HepG2 (cell line): Measurements from ENCODE around the gene VPS13C. TPM values are rescaled to one million over a fixed set of nuclear protein-coding genes. Genes with fewer than 3 reads are reported as not detected.

Experiments used
- ARID3A ChIP-seq: IDR thresholded peaks from 2 replicates; pipeline ENCODE4 v1.6.1; 2012; ENCODE audit warnings: low read depth, low read length, improper control_type of control experiment
- CSRNP2 ChIP-seq: sonication (generic); formaldehyde crosslinking; conservative IDR thresholded peaks from 2 replicates; pipeline ENCODE4 v1.8.0; 2022; ENCODE audit warnings: low read depth, missing genetic modification reagents
- MLLT10 ChIP-seq: sonication (generic); formaldehyde crosslinking; IDR thresholded peaks from 2 replicates; pipeline ENCODE4 v1.4.0; 2020; ENCODE audit warnings: missing genetic modification reagents
- MLXIP ChIP-seq: sonication (generic); formaldehyde crosslinking; IDR thresholded peaks from 2 replicates; pipeline ENCODE4 v1.9.0; 2021; ENCODE audit warnings: missing genetic modification reagents, borderline replicate concordance
- NCOA5 ChIP-seq: sonication (generic); formaldehyde crosslinking; IDR thresholded peaks from 2 replicates; pipeline ENCODE4 v1.4.0; 2020; ENCODE audit warnings: missing genetic modification reagents
- RAD51 ChIP-seq: fragments of 450-650 bp; IDR thresholded peaks from 2 replicates; pipeline ENCODE4 v1.6.1; 2016; ENCODE audit warnings: borderline replicate concordance
- RBM22 ChIP-seq: fragments of 200-400 bp; formaldehyde crosslinking; optimal IDR thresholded peaks from 2 replicates; pipeline ENCODE3; 2017; ENCODE audit warnings: mild to moderate bottlenecking, low read length, moderate library complexity
- SUZ12 ChIP-seq: fragments of 150-350 bp; IDR thresholded peaks from 2 replicates; pipeline ENCODE4 v1.6.1; 2014; ENCODE audit warnings: low read depth, low read length
- TRIM24 ChIP-seq: sonication (generic); formaldehyde crosslinking; IDR thresholded peaks from 2 replicates; pipeline ENCODE4 v1.8.0; 2022; ENCODE audit warnings: mild to moderate bottlenecking, missing genetic modification reagents
- ZC3H13 ChIP-seq: sonication (generic); formaldehyde crosslinking; IDR thresholded peaks from 2 replicates; pipeline ENCODE4 v1.8.1; 2023; ENCODE audit warnings: mild to moderate bottlenecking, missing genetic modification reagents, moderate library complexity
- ZNF205 ChIP-seq: IDR thresholded peaks from 2 replicates; pipeline ENCODE4 v1.6.1; 2018; ENCODE audit warnings: missing biosample characterization, missing genetic modification reagents
- ZNF232 ChIP-seq: sonication (generic); formaldehyde crosslinking; IDR thresholded peaks from 2 replicates; pipeline ENCODE4 v1.4.0; 2020; ENCODE audit warnings: missing genetic modification reagents, borderline replicate concordance
- ZNF329 ChIP-seq: sonication (generic); formaldehyde crosslinking; IDR thresholded peaks from 2 replicates; pipeline ENCODE4 v1.9.0; 2021; ENCODE audit warnings: low read depth, mild to moderate bottlenecking, missing genetic modification reagents
- ZNF354B ChIP-seq: sonication (generic); formaldehyde crosslinking; IDR thresholded peaks from 2 replicates; pipeline ENCODE4 v1.8.0; 2022; ENCODE audit warnings: mild to moderate bottlenecking, missing genetic modification reagents
- ZNF44 ChIP-seq: sonication (generic); formaldehyde crosslinking; IDR thresholded peaks from 2 replicates; pipeline ENCODE4 v1.5.1; 2020; ENCODE audit warnings: mild to moderate bottlenecking, missing genetic modification reagents
- ZNF598 ChIP-seq: sonication (generic); formaldehyde crosslinking; IDR thresholded peaks from 2 replicates; pipeline ENCODE4 v1.5.1; 2020; ENCODE audit warnings: mild to moderate bottlenecking, missing genetic modification reagents, borderline replicate concordance
- ZNF629 ChIP-seq: sonication (generic); formaldehyde crosslinking; conservative IDR thresholded peaks from 2 replicates; pipeline ENCODE4 v1.5.0; 2020; ENCODE audit warnings: missing genetic modification reagents
- ZNF782 ChIP-seq: sonication (generic); formaldehyde crosslinking; IDR thresholded peaks from 2 replicates; pipeline ENCODE4 v1.4.0; 2020; ENCODE audit warnings: missing genetic modification reagents, mild to moderate bottlenecking, borderline replicate concordance
- ZSCAN22 ChIP-seq: sonication (generic); formaldehyde crosslinking; IDR thresholded peaks from 2 replicates; pipeline ENCODE4 v1.4.0; 2020; ENCODE audit warnings: mild to moderate bottlenecking, missing genetic modification reagents
- ZZZ3 ChIP-seq: sonication (generic); formaldehyde crosslinking; IDR thresholded peaks from 2 replicates; pipeline ENCODE4 v1.4.0; 2020; ENCODE audit warnings: missing genetic modification reagents, mild to moderate bottlenecking, borderline replicate concordance
- polyA plus RNA-seq, 8 experiments: library from polyadenylated mRNA; depleted of rRNA in 3 of 8; stranded (reverse) in 7 of 8; unstranded in 1 of 8; fragments of >200 nt; fragmentation: Illumina TruSeq in 4 of 8; extraction: Trizol in 4 of 8; gene quantifications; 2 replicates each; pipeline versions ENCODE4 v1.2.1 to v1.2.3, GENCODE V29; 2011 to 2016; ENCODE audit warnings: low read depth in 4 of 8, missing spikeins in 1 of 8, mixed read lengths in 1 of 8; ENCODE audit not compliant: insufficient read depth in 1 of 8
- total RNA-seq, 5 experiments: library from RNA; depleted of rRNA; stranded (reverse); fragments of >200 nt; fragmentation: Illumina TruSeq; extraction: Trizol; gene quantifications; 2 replicates each; pipeline ENCODE4 v1.2.3, GENCODE V29; 2016; ENCODE audit warnings: low read depth in 1 of 5
- TF ChIP-seq, protein P1 (sequence below): sonication (generic); IDR thresholded peaks from 2 replicates; pipeline ENCODE4 v1.6.1; 2016; ENCODE audit warnings: low read depth, borderline replicate concordance
- TF ChIP-seq, protein P2 (sequence below): sonication (generic); formaldehyde crosslinking; IDR thresholded peaks from 2 replicates; pipeline ENCODE4 v1.4.0; 2020; ENCODE audit warnings: missing genetic modification reagents

VPS13C gene
- total and polyA plus RNA-seq, 2 of the 13 experiments (the other 11 are each of a cell fraction or from before 2014, with no cell fraction given) = 10.9 to 26.8 TPM

DNA sequence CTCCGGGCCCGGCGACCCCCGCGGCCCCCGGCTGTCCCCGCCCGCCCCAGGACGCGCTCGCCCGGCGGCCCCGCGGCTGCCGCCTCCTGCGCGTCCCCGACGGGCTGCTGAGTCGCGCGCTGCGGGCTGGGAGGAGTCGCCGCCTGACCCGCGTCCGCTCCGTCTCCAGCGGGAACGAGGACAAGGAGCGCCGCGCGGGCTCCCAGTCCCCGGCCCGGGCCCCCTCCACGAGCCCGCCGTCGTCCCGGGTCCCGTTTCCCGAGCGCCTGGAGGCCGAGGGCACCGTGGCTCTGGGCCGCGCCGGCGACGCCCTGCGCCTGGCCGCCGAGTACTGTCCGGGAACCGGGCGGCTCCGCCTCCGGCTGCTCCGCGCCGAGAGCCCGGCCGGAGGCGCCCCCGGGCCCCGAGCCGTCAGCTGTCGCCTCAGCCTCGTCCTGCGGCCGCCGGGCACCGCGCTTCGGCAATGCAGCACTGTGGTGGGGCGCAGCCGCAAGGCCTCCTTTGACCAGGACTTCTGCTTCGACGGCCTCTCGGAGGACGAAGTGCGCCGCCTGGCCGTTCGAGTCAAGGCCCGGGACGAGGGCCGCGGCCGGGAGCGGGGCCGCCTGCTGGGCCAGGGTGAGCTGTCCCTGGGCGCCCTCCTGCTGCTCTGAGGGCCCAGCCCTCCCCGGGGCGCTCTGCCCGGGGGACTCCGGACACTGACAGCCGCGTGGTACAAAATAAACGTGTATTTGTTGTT, 8.0 kb upstream of the VPS13C start (continued):
- TF ChIP-seq, protein P1, sequence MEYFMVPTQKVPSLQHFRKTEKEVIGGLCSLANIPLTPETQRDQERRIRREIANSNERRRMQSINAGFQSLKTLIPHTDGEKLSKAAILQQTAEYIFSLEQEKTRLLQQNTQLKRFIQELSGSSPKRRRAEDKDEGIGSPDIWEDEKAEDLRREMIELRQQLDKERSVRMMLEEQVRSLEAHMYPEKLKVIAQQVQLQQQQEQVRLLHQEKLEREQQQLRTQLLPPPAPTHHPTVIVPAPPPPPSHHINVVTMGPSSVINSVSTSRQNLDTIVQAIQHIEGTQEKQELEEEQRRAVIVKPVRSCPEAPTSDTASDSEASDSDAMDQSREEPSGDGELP = no peak; the same call in 1 of the 2 replicates
- TF ChIP-seq ZNF205 = no peak
- TF ChIP-seq RAD51 = no peak
- TF ChIP-seq ZNF44 (CRISPR knock-in tag) = no peak
- TF ChIP-seq ZZZ3 (CRISPR knock-in tag) = no peak
- no peak for TF ChIP-seq MLLT10 (CRISPR knock-in tag)
- TF ChIP-seq NCOA5 (CRISPR knock-in tag) = no peak
- TF ChIP-seq ZNF598 = no peak
- no peak for TF ChIP-seq ZC3H13 (CRISPR knock-in tag)
- TF ChIP-seq ZNF329 (CRISPR knock-in tag) = no peak
- no peak for TF ChIP-seq RBM22
- TF ChIP-seq ZNF354B (CRISPR knock-in tag) = no peak
- TF ChIP-seq ZNF232 = no peak
- no peak for TF ChIP-seq CSRNP2 (CRISPR knock-in tag)
- TF ChIP-seq MLXIP (CRISPR knock-in tag) = no peak
- no peak for TF ChIP-seq ZNF629 (CRISPR knock-in tag)
- no peak for TF ChIP-seq ARID3A
- no peak for TF ChIP-seq ZSCAN22 (CRISPR knock-in tag)
- TF ChIP-seq, protein P2, sequence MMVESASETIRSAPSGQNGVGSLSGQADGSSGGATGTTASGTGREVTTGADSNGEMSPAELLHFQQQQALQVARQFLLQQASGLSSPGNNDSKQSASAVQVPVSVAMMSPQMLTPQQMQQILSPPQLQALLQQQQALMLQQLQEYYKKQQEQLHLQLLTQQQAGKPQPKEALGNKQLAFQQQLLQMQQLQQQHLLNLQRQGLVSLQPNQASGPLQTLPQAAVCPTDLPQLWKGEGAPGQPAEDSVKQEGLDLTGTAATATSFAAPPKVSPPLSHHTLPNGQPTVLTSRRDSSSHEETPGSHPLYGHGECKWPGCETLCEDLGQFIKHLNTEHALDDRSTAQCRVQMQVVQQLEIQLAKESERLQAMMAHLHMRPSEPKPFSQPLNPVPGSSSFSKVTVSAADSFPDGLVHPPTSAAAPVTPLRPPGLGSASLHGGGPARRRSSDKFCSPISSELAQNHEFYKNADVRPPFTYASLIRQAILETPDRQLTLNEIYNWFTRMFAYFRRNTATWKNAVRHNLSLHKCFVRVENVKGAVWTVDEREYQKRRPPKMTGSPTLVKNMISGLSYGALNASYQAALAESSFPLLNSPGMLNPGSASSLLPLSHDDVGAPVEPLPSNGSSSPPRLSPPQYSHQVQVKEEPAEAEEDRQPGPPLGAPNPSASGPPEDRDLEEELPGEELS (CRISPR knock-in tag) = no peak
- no peak for TF ChIP-seq TRIM24
- TF ChIP-seq SUZ12 = no peak
- TF ChIP-seq ZNF782 (CRISPR knock-in tag) = no peak
